NCI-H1436 treated with DMSO at 0.1 percent for 48 hours (cell line): ENCODE results near the gene MOCS1.

Experiments
- DNase-seq: peaks from one replicate; lab custom pipeline; 2025; lab: John Stamatoyannopoulos, UW

The MOCS1 gene

GRCh38 chr6:39876111-39876510, 58.2 kb downstream of the MOCS1 start:
- no peak for DNase-seq

DNA sequence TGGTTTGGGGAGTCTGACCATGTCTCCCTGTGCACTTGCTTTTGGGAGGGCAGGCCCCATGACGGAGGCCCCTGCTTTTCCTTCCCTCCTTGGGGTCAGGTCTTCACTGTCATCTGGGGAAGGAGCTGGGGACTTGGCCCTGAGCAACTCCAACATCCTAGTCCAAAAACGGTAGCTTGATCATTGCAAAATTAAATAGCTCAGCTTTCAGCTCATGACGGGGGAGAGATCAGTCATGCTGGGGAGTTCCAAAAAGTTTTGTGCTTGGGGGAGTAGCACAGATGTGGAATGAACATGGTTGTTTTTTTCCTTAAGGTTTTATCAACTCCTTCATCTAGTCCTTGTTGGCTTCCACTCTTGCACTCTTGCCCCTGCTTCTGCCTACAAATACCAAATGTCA, 60.8 kb downstream of the MOCS1 start:
- DNase-seq = no peak

DNA sequence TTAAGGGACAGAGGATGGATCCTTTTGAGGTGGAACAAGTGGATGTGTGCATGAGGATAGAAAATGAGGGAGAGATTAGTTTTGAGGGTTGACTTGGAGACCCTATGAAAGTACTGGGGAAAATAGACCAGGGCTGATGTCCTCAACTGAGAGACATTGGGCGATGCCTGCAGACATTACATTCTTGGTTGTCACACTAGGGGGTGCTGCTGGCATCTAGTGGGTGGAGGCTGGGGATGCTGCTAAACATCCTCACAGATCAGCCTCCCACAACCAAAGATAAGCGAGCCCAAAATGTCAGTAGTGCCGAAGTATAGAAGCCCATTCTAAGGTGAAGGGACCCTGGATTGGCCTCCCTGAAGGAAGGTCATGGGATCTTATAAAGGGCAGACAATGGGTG, 63.3 kb downstream of the MOCS1 start:
- no peak for DNase-seq

DNA sequence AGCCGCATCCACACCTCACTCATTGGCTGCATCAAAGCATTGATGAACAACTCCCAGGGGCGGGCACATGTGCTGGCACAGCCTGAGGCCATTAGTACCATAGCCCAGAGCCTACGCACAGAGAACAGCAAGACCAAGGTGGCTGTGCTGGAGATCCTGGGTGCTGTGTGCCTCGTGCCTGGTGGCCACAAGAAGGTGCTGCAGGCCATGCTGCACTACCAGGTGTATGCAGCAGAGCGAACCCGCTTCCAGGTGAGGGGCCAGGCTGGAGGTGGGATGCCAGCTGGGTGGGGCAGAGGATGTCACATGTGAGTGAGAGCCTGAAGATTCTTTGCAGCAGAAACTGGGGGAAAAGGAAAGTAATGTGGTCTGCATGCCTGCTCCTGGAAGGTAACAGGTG, 66.7 kb downstream of the MOCS1 start:
- no peak for DNase-seq

DNA sequence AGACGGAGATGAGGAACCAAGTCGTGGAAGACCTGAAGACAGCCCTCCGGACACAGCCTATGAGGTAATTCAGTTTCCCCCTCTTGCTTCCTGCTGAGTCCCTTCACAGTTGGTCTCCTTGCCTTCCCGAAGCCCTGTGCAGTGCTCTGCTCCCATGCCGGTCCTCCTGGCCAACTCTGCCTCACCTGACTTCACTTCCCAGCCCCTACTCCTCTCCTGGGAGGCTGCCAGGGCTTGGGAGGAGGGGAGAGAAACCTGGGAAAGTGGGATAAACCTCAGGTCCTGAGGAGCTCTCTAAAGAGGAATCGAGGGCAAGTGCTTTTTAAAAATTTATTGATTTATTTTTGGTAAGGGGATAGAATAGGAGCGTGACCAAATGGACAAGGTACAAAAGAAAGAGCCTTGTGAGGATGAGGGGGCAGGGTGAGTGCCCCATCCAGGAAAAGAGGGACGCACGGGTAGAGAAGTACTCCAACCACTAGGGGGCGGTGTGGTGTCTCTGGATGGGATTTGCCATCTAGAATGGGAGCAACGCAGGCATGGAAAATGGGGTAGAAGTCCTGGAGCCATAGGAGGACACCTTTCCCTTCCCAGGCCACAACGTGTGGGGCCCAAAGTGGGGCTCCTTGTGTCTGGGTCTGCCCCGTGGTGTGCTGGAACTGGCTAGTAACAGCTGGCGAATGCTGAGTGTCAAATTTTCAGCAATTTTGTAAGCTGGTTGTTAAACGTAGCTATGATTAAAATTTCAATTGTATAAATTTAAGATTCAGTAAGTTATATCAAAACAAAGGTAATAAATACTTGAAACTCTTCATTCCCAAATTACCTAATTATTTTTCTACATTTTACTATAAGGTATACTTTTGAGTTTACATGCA, 69.0 kb downstream of the MOCS1 start:
- no peak for DNase-seq

DNA sequence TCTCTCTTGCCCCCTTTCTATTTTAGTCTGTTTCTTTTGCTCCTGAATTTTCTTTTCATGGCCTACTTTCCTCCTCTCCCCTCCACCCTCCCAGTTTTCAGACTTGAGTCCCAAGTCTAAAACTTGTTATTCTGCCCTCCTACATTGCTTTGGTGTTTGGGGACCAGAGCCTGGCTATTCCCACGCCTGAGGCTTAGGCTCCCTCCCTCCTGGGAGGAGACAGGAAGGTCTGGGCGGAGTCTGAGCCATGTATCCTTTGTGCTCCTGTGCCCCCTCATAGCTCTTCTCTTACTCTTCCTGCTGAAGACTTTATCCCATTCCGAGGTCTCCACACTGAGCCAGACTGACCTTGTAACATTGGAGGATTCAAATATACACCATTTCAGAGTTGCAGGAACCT, 72.6 kb downstream of the MOCS1 start:
- no peak for DNase-seq

GRCh38 chr6:39859025-39859424, 75.2 kb downstream of the MOCS1 start:
- no peak for DNase-seq

DNA sequence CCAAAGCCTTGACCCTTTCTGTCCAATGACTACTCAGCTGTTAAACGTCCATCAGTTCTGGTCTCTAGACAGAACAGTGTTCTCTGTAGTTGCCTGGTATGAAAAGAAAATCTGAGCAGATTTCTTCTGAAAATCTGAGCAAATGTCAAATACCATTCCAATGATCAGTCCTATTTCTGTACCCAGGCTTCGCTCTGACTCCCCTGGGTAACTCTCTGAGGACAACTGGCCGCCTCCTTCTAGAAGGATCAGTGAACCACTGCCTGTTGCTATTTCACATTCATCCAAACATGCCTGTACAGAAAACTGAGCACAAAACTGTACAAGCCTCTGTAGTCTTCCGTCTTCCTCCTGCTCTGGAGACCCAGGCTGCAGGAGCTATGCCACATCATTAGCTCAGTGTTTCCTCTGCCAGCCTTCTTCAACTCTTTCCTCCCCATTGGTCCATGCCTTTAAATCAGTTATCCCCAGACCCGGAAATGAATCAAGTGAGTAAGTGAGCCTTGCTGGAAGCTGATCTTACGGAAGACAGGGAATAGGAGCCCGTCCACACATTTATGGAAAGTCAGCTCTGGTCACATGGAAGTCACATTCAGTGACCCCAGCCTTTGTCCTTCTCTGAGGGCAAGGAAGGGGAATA, 78.8 kb downstream of the MOCS1 start:
- no peak for DNase-seq
